Astrocyte (in vitro differentiated cells and primary cell): ENCODE data around the gene SEMA4D. TPM values are rescaled to one million over a fixed set of nuclear protein-coding genes. Genes with fewer than 3 reads are reported as not detected.

Experiments used
- DNase-seq: peaks from one replicate; pipeline ENCODE4 v3.0.0-alpha.2; 2010; ENCODE audit warnings: low read depth
- FAIRE-seq: peaks from 2 replicates; lab custom pipeline; 2011; peaks lifted over from hg19 to GRCh38; lab: Jason Lieb, UNC
- H2AFZ ChIP-seq: 2 replicates; pipeline ENCODE4 v1.6.0; 2012; ENCODE audit warnings: low read depth, low read length, inconsistent platforms
- H3K27ac ChIP-seq: 2 replicates; pipeline ENCODE4 v1.5.1; 2011; ENCODE audit warnings: low read depth, low read length, inconsistent platforms
- H3K27me3 ChIP-seq: 2 replicates; pipeline ENCODE4 v1.6.0; 2011; ENCODE audit warnings: low read length, inconsistent platforms; ENCODE audit not compliant: insufficient read depth
- H3K36me3 ChIP-seq: 2 replicates; pipeline ENCODE4 v1.5.1; 2011; ENCODE audit warnings: low read length, inconsistent platforms; ENCODE audit not compliant: insufficient read depth
- H3K4me1 ChIP-seq: 2 replicates; pipeline ENCODE4 v1.5.1; 2011; ENCODE audit warnings: low read length, inconsistent platforms; ENCODE audit not compliant: insufficient read depth
- H3K4me2 ChIP-seq: 2 replicates; pipeline ENCODE4 v1.6.0; 2012; ENCODE audit warnings: low read length, inconsistent platforms
- H3K4me3 ChIP-seq: 2 replicates; pipeline ENCODE4 v1.5.1; 2011; ENCODE audit warnings: low read depth, mild to moderate bottlenecking, low read length, inconsistent platforms; ENCODE audit not compliant: insufficient read depth
- H3K79me2 ChIP-seq: 2 replicates; pipeline ENCODE4 v1.6.0; 2012; ENCODE audit warnings: mild to moderate bottlenecking, low read length, inconsistent platforms; ENCODE audit not compliant: insufficient read depth
- H3K9ac ChIP-seq: 2 replicates; pipeline ENCODE4 v1.6.0; 2012; ENCODE audit warnings: mild to moderate bottlenecking, low read length, inconsistent platforms
- H3K9me3 ChIP-seq: 2 replicates; pipeline ENCODE4 v1.5.1; 2012; ENCODE audit warnings: low read depth, mild to moderate bottlenecking, low read length, inconsistent platforms; ENCODE audit not compliant: insufficient read depth
- H4K20me1 ChIP-seq: 2 replicates; pipeline ENCODE4 v1.6.0; 2012; ENCODE audit warnings: low read length, inconsistent platforms; ENCODE audit not compliant: insufficient read depth
- H3K27ac Mint-ChIP-seq: one replicate; pipeline ENCODE4 v1.8.0; 2021; ENCODE audit warnings: mild to moderate bottlenecking, mixed read lengths; ENCODE audit not compliant: unreplicated experiment
- H3K27me3 Mint-ChIP-seq: one replicate; pipeline ENCODE4 v1.8.0; 2021; ENCODE audit warnings: low read depth, mixed read lengths; ENCODE audit not compliant: unreplicated experiment
- H3K36me3 Mint-ChIP-seq: one replicate; pipeline ENCODE4 v1.8.0; 2021; ENCODE audit warnings: low read depth, mixed read lengths; ENCODE audit not compliant: unreplicated experiment
- H3K4me1 Mint-ChIP-seq: one replicate; pipeline ENCODE4 v1.8.0; 2021; ENCODE audit warnings: low read depth, mixed read lengths; ENCODE audit not compliant: unreplicated experiment
- H3K4me3 Mint-ChIP-seq: one replicate; pipeline ENCODE4 v1.8.0; 2021; ENCODE audit warnings: mild to moderate bottlenecking, moderate library complexity, mixed read lengths; ENCODE audit not compliant: unreplicated experiment
- H3K9me3 Mint-ChIP-seq: one replicate; pipeline ENCODE4 v1.8.0; 2021; ENCODE audit warnings: mild to moderate bottlenecking, mixed read lengths; ENCODE audit not compliant: unreplicated experiment
- CTCF ChIP-seq: IDR thresholded peaks from 2 replicates; pipeline ENCODE4 v1.5.1; 2011; ENCODE audit warnings: low read depth, mild to moderate bottlenecking, inconsistent platforms, low read length, moderate library complexity; ENCODE audit not compliant: insufficient read depth
- EZH2 ChIP-seq: IDR thresholded peaks from 2 replicates; pipeline ENCODE4 v1.6.1; 2012; ENCODE audit warnings: mild to moderate bottlenecking, low read length, inconsistent platforms; ENCODE audit not compliant: insufficient read depth
- total RNA-seq: library from RNA; stranded (reverse); gene quantifications from 2 replicates; pipeline ENCODE4 v1.2.1, GENCODE V29; 2021

The SEMA4D gene
- total RNA-seq, 1 donor from 2014 or later = 6.2 TPM

- Histone ChIP-seq H3K9ac (no peak overlapping the region), H2AFZ (no peak overlapping the region), H4K20me1 (no peaks in the 10 kb centered on the region), H3K4me2 (no peak overlapping the region), H3K27me3 (no peaks in the 10 kb centered on the region), H3K36me3 (no peaks in the 10 kb centered on the region), H3K4me3 (no peak overlapping the region), H3K4me1 (no peaks in the 10 kb centered on the region), H3K79me2 (no peaks in the 10 kb centered on the region), H3K27ac (no peak overlapping the region), H3K9me3 (peaks cover 6% of the 10 kb centered on the region)
- H3K36me3 Mint-ChIP-seq = peaks cover 5% of the 10 kb centered on the region
- DNase-seq (no peak), FAIRE-seq (no peak)
- H3K27ac Mint-ChIP-seq = no peak overlapping the region
- H3K4me3 Mint-ChIP-seq = no peak overlapping the region
- H3K9me3 Mint-ChIP-seq = peaks cover 6% of the 10 kb centered on the region
- H3K27me3 Mint-ChIP-seq = peaks cover 2% of the 10 kb centered on the region
- H3K4me1 Mint-ChIP-seq = peaks cover 26% of the 10 kb centered on the region
- no peak for TF ChIP-seq CTCF
Measured at GRCh38 chr9:89410022-89410421, 87.9 kb downstream of the SEMA4D start.

GRCh38 chr9:89409466-89409865, 88.4 kb downstream of the SEMA4D start:
- DNase-seq (no peak), FAIRE-seq (no peak)
- H3K36me3 ChIP-seq = no peaks in the 10 kb centered on the region
- peaks cover 2% of the 10 kb centered on the region for H3K27me3 Mint-ChIP-seq
- peaks cover 6% of the 10 kb centered on the region for H3K9me3 ChIP-seq
- H3K9ac ChIP-seq = no peak overlapping the region
- no peaks in the 10 kb centered on the region for H4K20me1 ChIP-seq
- H3K4me1 ChIP-seq = no peaks in the 10 kb centered on the region
- H3K4me3 Mint-ChIP-seq = no peak overlapping the region
- peaks cover 5% of the 10 kb centered on the region for H3K36me3 Mint-ChIP-seq
- no peak overlapping the region for H2AFZ ChIP-seq
- H3K27me3 ChIP-seq = no peaks in the 10 kb centered on the region
- no peak overlapping the region for H3K27ac ChIP-seq
- no peak overlapping the region for H3K4me3 ChIP-seq
- no peak for TF ChIP-seq EZH2
- TF ChIP-seq CTCF = no peak
- peaks cover 6% of the 10 kb centered on the region for H3K9me3 Mint-ChIP-seq
- no peak overlapping the region for H3K4me2 ChIP-seq
- H3K4me1 Mint-ChIP-seq = peaks cover 20% of the 10 kb centered on the region
- H3K79me2 ChIP-seq = no peaks in the 10 kb centered on the region
- no peak overlapping the region for H3K27ac Mint-ChIP-seq

GRCh38 chr9:89408628-89409101, 89.2 kb downstream of the SEMA4D start:
- no peak overlapping the region for H3K4me3 ChIP-seq
- no peaks in the 10 kb centered on the region for H3K27me3 ChIP-seq
- H3K36me3 ChIP-seq = no peaks in the 10 kb centered on the region
- no peak overlapping the region for H3K27ac ChIP-seq
- H3K27me3 Mint-ChIP-seq = peaks cover 2% of the 10 kb centered on the region
- no peak overlapping the region for H3K4me3 Mint-ChIP-seq
- H3K4me1 Mint-ChIP-seq = peaks cover 16% of the 10 kb centered on the region
- DNase-seq = no peak
- no peak overlapping the region for H3K4me2 ChIP-seq
- H3K36me3 Mint-ChIP-seq = peaks cover 5% of the 10 kb centered on the region
- peaks cover 6% of the 10 kb centered on the region for H3K9me3 Mint-ChIP-seq
- H3K4me1 ChIP-seq = no peaks in the 10 kb centered on the region
- TF ChIP-seq CTCF (no peak), EZH2 (no peak)
- H3K9ac ChIP-seq = no peak overlapping the region
- H3K27ac Mint-ChIP-seq = no peak overlapping the region
- no peak for FAIRE-seq
- H3K9me3 ChIP-seq = peaks cover 6% of the 10 kb centered on the region
- no peaks in the 10 kb centered on the region for H3K79me2 ChIP-seq
- H4K20me1 ChIP-seq = no peaks in the 10 kb centered on the region
- no peak overlapping the region for H2AFZ ChIP-seq
